ENCODE data around the gene TRIM9.

The TRIM9 gene

DNA sequence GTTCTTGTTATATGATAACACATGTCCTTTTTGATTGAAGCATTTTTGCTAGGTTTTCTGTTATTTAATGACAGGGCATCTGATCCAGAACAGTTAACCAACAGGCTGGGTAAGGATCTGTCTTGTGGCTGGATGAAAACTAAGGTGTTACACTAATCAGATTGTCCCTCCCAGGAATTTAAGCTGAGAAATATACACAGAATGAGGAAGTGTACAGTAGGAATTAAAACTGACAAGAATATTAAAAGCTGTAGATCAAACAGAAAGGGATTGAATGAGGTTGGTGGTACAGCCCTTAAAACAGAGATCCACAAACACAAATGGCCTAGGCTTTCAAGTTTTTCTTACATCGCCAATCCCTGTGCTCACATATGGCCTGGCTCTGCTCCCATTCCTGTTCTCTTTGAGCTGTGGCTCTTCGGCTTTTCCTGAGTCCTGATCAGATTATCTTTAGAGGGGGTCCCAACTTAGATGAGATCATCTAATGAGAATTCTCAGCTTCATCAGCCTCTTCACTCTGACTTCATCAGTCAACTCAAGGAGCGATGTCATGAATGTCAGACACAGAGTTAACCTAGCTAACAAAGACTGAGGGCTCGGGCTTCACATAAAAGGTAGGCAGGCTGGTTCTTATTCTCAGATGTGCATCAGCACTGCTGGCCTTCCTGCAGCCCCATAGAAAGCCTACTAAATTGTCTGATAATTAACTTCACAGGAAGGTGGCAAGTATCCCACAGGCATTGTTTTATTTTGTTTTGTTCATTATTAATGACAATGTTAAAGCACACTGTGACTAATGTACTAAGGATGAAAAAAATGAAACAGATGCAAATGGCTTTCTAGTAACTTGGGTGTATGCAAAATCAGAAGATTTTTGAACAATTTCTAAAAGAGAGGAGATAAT lies 162.1 kb downstream of the TRIM9 start:
- DNase-seq, result no peak

DNA sequence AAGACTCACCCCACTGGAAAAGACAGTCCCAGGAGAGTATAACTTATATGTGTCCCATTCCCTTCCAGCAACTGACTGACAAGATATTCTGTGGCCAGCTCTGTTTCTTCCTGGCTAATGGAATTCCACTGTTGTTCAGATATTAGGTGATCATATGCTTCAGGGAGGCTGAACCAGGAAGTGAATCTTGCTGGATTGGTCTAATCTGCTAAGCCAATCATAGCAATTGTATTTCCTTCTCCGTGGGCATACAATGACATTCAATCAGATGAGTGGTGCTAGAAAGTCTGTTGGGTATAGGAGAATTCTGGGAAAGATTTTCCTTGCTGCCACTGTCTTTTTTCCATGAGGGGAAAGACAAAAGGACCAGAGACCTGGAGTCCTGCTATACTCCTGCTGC lies 162.7 kb downstream of the TRIM9 start:
- DNase-seq, result peak; percentile 31 to 37

DNA sequence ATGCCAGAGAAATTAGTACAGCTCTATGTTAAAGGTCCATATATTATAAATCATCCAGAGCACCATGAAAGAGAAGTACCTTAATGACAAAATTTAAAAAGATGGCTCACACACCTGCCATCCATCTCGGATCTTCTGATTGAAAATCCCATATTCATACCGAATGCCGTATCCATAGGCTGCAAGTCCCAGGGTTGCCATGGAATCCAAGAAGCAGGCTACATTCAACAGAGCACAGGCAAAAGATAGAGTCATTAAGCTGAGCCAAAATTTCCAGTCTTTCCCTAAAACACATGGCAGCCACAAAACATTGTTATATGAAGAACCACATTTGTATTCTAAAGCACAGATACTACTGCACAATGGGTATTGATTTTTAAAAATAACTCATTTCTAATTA lies 163.3 kb downstream of the TRIM9 start:
- no peak for DNase-seq

GRCh38 chr14:50929506-50929905 lies 165.4 kb downstream of the TRIM9 start:
- DNase-seq, result no peak

DNA sequence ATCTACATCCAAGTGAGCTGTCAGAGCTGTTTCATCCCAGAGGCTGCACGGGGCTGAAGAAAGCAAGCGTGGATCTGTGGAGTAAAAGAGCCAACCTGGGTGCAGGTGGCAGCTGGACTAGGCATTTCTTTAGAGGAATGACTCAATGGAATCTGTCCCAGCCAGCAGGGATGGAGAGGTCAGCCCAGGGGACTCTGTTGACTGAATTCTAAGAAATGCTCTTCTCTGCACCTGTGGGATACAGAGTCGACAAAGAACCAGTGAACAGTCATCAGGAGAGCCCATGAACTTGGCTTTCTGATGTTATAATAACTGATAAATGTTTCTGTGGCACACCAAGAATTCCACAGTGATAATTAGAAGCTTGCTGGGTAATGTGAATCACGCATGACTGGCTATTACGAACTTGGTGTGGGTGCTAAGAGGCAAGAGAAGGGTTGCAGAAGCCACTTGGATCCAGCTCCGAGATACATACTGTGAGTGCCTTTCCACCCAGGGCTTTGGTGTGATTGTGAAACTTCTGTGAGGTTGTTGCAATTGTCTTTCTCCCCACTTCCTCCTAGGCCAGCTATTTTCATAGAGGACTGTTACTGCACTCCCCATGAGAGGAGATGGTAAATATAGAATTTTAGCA lies 166.8 kb downstream of the TRIM9 start:
- peak; percentile 96 to 97 for DNase-seq

DNA sequence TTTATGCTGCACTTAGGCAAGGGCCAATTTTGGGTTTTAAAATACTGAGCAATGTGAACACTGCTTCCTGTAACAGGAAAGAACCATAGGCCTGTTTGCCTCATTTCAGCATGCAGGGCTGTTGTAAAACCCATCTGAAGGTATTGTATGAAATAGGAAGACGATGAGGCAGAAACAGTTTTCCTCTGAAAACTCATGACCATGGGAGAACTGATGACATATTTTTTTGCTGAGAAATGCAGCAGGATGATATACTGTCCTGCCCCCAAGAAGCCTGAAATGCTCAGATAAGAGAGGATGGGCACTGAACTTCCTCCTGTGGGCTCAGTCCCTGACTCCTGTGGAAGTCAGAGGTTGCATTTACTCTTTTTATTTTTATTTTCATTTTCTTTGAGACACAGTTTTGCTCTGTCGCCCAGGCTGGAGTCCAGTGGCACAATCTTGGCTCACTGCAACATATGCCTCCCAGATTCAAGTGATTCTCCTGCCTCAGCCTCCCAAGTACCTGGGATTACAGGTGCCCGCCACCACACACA lies 168.0 kb downstream of the TRIM9 start:
- peak; percentile 92 to 96 for DNase-seq
